HUDEP-2 (cell line): Measurements from ENCODE around the gene VPS18.

ENCODE experiments used
- DNase-seq, 76 experiments: peaks; one replicate each; lab custom pipeline; 2025; ENCODE audit not compliant: unreplicated experiment in 76 of 76; lab: John Stamatoyannopoulos, UW

Gene VPS18

GRCh38 chr15:40952301-40952900 is 58.2 kb downstream of the VPS18 start:
- DNase-seq, result no peak

DNA sequence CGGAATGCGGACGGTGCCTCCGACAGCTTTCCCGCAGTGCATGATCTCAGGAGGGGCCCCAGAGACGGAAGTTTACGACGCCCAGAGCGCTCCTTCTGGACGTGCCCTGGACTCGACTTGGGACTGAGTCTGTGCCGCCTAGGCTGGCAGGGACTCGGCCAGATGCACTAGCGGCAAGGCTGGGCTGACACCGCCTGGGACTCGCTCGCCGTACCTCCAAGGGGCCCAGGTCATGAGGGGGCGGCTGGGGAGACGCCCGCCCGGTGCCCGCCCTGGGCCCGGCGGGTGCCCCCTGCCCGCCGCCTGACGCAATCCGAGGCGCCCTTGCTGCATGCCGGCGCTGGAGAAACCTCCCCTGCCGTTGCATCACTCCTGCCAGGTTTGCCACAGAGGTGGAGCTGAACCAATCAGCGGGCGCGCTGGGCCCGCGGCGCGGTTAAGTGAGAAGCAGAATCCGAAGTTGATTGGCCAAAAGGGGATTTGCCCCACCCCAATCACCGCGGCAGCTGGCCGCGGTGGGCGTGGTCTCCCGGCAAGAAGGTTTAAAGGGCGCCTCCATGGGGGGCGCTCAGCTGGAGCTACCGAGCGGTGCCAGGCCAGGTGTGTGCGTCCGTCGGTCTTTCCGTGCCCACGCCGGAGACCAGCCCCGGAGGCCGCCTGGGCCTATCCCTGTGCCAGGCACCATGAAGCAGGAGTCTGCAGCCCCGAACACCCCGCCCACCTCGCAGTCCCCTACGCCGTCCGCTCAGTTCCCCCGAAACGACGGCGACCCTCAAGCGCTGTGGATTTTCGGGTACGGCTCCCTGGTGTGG is 58.9 kb downstream of the VPS18 start, which contains the start of gene CHAC1:
Gene CHAC1, plus strand, starts transcription at position 571 of the 812 bp plus-strand sequence. Its CDS starts 113 bp downstream, at position 684.
- DNase-seq, result peak in 75 of 76 experiments; percentile 49 to 98 (median 93)
